Spinal cord (tissue), 10 donors: ENCODE results near the gene ARMC9. TPM values are rescaled to one million over a fixed set of nuclear protein-coding genes. Genes with fewer than 3 reads are reported as not detected.
"Not testable (repeated sequence)": the region's sequence is repeated elsewhere in the genome, so short reads cannot be mapped to it uniquely, and the experiment has no call there.

ENCODE experiments used
- DNase-seq, 6 donors: peaks; one replicate each; pipeline versions ENCODE4 v3.0.0 to v3.0.0-alpha.2; 2013 to 2015; ENCODE audit warnings: low spot score in 6 of 6, low read depth in 4 of 6
- H3K27ac ChIP-seq: one replicate; pipeline ENCODE4 v1.5.1; 2013; ENCODE audit warnings: low read depth, low read length, control low read depth
- H3K27me3 ChIP-seq: one replicate; pipeline ENCODE4 v1.6.1; 2013; ENCODE audit warnings: low read length; ENCODE audit not compliant: control insufficient read depth, insufficient read depth
- H3K36me3 ChIP-seq: one replicate; pipeline ENCODE4 v1.6.1; 2013; ENCODE audit warnings: low read length; ENCODE audit not compliant: control insufficient read depth, insufficient read depth
- H3K4me1 ChIP-seq: one replicate; pipeline ENCODE4 v1.6.1; 2013; ENCODE audit warnings: low read length; ENCODE audit not compliant: control insufficient read depth, insufficient read depth
- H3K4me3 ChIP-seq: one replicate; pipeline ENCODE4 v1.5.1; 2013; ENCODE audit warnings: low read depth, low read length, control low read depth
- H3K9me3 ChIP-seq: one replicate; pipeline ENCODE4 v1.6.1; 2013; ENCODE audit warnings: low read length; ENCODE audit not compliant: control insufficient read depth, insufficient read depth
- WGBS: methylation state at CpG from one replicate; pipeline ENCODE4 v1.1.5; 2013; ENCODE audit warnings: missing lambda C conversion rate; ENCODE audit not compliant: insufficient coverage; 5-methylcytosine and 5-hydroxymethylcytosine counted together
- polyA plus RNA-seq, 2 donors: library from polyadenylated mRNA; unstranded; fragments of 120-200 nt; gene quantifications; one replicate each; pipeline ENCODE4 v1.2.1, GENCODE V29; 2013; ENCODE audit not compliant: insufficient read length in 2 of 2
- total RNA-seq, 2 donors: library from RNA; depleted of rRNA in 1 of 2; stranded (reverse); fragments of 120-200 nt in 1 of 2; fragments of >200 nt in 1 of 2; gene quantifications; one replicate each; pipeline versions ENCODE4 v1.2.3 to v1.2.4, GENCODE V29; 2013 to 2014
- donor health status: healthy.

The ARMC9 gene
- total and polyA plus RNA-seq, 4 donors, result 14.4 to 27.6 (median 21.3) TPM

GRCh38 chr2:231395188-231396057 is 197.0 kb downstream of the ARMC9 start, which contains the start of gene B3GNT7:
B3GNT7 (plus strand) TSS chr2:231395710; CDS start chr2:231395804, 94 bp downstream.
- Histone ChIP-seq H3K36me3 (peaks cover 28% of the 10 kb centered on the region), H3K27me3 (peaks cover 27% of the 10 kb centered on the region), H3K27ac (no peak within 1 kb of the TSS), H3K9me3 (no peaks in the 10 kb centered on the region), H3K4me3 (peak within 1 kb of the TSS; percentile 21), H3K4me1 (peaks cover 60% of the 10 kb centered on the region)
- DNase-seq, result no peak
- WGBS, result 3% methylated on average over 87 of the region's 95 CpGs

DNA sequence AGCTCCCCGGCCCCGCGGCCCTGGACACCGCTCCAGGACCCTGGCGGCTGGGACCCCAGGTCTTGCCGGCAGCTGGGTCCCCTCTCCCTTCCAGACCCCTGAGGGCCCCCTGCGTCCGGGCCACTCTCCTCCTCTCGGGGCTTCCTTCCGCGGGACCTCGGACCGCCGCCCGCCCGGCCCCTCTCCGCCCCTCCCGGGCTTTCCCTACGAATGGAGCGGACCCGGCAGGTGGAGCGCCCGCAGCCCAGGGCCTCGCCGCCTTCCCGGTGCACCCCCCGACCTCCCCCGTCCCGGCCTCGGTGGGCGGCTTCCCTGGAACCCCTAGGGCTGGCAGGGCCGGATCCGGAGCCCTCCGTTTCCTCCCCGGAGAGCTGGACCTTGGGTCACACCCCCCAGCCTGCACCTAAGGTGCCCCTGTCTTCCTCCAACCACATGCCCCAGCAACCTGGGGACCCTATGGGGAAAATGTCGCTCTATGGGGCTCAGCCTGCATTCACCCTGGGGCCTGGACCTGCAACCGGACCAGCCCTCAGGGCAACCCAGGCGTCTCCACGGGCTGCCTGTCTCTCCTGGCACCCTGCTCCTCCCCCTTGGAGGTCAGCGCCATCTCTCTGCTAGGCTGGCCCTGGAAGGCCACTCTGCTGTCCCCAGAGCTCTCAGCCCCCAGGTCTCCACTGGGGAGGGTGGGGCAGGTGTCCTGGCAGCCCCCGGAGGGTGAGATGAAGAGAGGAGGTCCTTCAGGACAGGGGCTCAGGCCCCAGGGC is 197.8 kb downstream of the ARMC9 start:
- WGBS, result 7% methylated on average over 39 of the region's 41 CpGs
- peaks cover 27% of the 10 kb centered on the region for H3K27me3 ChIP-seq
- H3K27ac ChIP-seq, result no peak overlapping the region

DNA sequence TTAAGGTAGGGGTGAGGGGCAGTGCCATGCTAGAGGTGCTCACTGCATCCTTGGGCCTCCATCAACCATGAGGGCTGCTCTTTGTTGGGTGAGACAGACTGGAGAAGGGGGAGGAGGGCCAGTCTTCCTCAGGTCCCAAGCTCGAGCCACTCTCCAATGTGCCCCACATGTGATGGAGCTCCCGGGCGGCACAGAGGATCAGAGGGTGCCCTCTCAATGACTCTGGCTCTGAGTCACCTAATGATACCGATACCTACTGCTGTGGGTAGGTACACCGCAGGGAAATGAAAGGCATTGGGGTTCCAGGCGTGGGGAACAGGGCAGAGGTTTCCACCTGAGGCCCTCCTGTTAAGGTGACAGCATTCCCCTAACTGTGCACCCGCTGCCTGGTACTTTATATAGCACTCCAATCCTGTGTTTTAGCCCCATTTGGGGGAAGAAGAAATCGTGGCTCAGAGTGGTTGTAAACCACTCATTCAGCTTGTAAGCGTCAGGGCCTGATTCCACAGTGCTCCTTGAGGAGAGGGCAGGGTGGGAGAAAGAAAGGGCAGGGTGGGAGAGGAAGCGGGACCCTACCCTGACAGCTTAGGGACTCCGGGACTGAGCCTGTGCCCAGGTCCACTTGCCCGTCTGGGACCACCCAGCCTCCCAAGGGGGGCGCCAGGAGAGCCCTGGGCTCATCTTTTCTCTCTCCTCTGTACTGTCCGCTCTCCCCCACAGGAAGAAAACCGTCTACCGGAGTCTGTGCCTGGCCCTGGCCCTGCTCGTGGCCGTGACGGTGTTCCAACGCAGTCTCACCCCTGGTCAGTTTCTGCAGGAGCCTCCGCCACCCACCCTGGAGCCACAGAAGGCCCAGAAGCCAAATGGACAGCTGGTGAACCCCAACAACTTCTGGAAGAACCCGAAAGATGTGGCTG is 198.8 kb downstream of the ARMC9 start:
- no peak for DNase-seq
- Histone ChIP-seq H3K4me3 (no peak overlapping the region), H3K27me3 (peaks cover 27% of the 10 kb centered on the region), H3K27ac (no peak overlapping the region), H3K36me3 (peaks cover 28% of the 10 kb centered on the region), H3K4me1 (peaks cover 55% of the 10 kb centered on the region), H3K9me3 (no peaks in the 10 kb centered on the region)
- WGBS, result 92% methylated on average over 21 of the region's 22 CpGs

More for the DNA sequence above, 197.8 kb downstream of the ARMC9 start:
- H3K4me3 ChIP-seq, result peak overlapping the region; percentile 21
- peaks cover 55% of the 10 kb centered on the region for H3K4me1 ChIP-seq
- DNase-seq, result no peak
- peaks cover 28% of the 10 kb centered on the region for H3K36me3 ChIP-seq
- no peaks in the 10 kb centered on the region for H3K9me3 ChIP-seq

DNA sequence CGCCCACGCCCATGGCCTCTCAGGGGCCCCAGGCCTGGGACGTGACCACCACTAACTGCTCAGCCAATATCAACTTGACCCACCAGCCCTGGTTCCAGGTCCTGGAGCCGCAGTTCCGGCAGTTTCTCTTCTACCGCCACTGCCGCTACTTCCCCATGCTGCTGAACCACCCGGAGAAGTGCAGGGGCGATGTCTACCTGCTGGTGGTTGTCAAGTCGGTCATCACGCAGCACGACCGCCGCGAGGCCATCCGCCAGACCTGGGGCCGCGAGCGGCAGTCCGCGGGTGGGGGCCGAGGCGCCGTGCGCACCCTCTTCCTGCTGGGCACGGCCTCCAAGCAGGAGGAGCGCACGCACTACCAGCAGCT is 199.5 kb downstream of the ARMC9 start:
- WGBS, result 97% methylated on average over 28 of the region's 28 CpGs
- H3K4me3 ChIP-seq, result no peak overlapping the region
- no peaks in the 10 kb centered on the region for H3K9me3 ChIP-seq
- peaks cover 51% of the 10 kb centered on the region for H3K4me1 ChIP-seq
- DNase-seq, result no peak
- H3K36me3 ChIP-seq, result peaks cover 28% of the 10 kb centered on the region
- H3K27me3 ChIP-seq, result peaks cover 27% of the 10 kb centered on the region
- H3K27ac ChIP-seq, result no peak overlapping the region

DNA sequence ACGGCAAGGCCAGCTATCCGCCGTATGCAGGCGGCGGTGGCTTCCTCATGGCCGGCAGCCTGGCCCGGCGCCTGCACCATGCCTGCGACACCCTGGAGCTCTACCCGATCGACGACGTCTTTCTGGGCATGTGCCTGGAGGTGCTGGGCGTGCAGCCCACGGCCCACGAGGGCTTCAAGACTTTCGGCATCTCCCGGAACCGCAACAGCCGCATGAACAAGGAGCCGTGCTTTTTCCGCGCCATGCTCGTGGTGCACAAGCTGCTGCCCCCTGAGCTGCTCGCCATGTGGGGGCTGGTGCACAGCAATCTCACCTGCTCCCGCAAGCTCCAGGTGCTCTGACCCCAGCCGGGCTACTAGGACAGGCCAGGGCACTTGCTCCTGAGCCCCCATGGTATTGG is 200.2 kb downstream of the ARMC9 start:
- Histone ChIP-seq H3K9me3 (no peaks in the 10 kb centered on the region), H3K27me3 (peaks cover 27% of the 10 kb centered on the region), H3K36me3 (peaks cover 28% of the 10 kb centered on the region), H3K27ac (no peak overlapping the region), H3K4me3 (no peak overlapping the region), H3K4me1 (peaks cover 45% of the 10 kb centered on the region)
- DNase-seq, result no peak
- WGBS, result 95% methylated on average over 27 of the region's 27 CpGs

- H3K9me3 ChIP-seq, result no peaks in the 10 kb centered on the region
- no peak overlapping the region for H3K4me3 ChIP-seq
- H3K4me1 ChIP-seq, result peaks cover 41% of the 10 kb centered on the region
- 95% methylated on average over 20 of the region's 23 CpGs for WGBS
- no peak for DNase-seq
- peaks cover 25% of the 10 kb centered on the region for H3K36me3 ChIP-seq
- no peak overlapping the region for H3K27ac ChIP-seq
- peaks cover 20% of the 10 kb centered on the region for H3K27me3 ChIP-seq
Observed at GRCh38 chr2:231399046-231399852, 200.8 kb downstream of the ARMC9 start.

- H3K4me3 ChIP-seq, result no peak overlapping the region
- peaks cover 12% of the 10 kb centered on the region for H3K27me3 ChIP-seq
- WGBS, result 39% methylated on average over 9 of the region's 12 CpGs
- no peak overlapping the region for H3K27ac ChIP-seq
- peaks cover 25% of the 10 kb centered on the region for H3K36me3 ChIP-seq
- no peaks in the 10 kb centered on the region for H3K9me3 ChIP-seq
- DNase-seq, result no peak
- peaks cover 37% of the 10 kb centered on the region for H3K4me1 ChIP-seq
Observed at GRCh38 chr2:231399853-231400680, 201.6 kb downstream of the ARMC9 start.

DNA sequence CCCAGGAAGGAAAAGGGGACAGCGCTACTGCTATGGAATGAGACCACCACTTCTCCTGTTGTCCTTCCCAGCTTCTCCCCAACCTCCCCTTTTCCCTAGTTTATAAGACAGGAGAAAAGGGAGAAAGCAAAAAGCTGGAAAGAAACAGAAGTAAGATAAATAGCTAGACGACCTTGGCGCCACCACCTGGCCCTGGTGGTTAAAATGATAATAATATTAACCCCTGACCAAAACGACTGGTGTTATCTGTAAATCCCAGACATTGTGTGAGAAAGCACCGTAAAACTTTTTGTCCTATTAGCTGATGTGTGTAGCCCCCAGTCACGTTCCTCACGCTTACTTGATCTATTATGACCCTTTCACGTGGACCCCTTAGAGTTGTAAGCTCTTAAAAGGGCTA is 202.2 kb downstream of the ARMC9 start:
- not testable (repeated sequence) for H3K27ac ChIP-seq, H3K4me3 ChIP-seq, DNase-seq, H3K9me3 ChIP-seq, H3K27me3 ChIP-seq
- no CpG with 5 or more reads among the region's 8 CpGs for WGBS
- H3K4me1 ChIP-seq, result peaks cover 33% of the 10 kb centered on the region
- peaks cover 25% of the 10 kb centered on the region for H3K36me3 ChIP-seq
